CMK (cell line): Measurements from ENCODE around the gene GAB1.
"Not testable (repeated sequence)": the region's sequence is repeated elsewhere in the genome, so short reads cannot be mapped to it uniquely, and the experiment has no call there.

Experiments
- DNase-seq: peaks from one replicate; pipeline ENCODE4 v3.0.0-alpha.2; 2010; ENCODE audit warnings: low read depth

The GAB1 gene

GRCh38 chr4:143338313-143338712, 1.6 kb downstream of the GAB1 start:
- DNase-seq = no peak

GRCh38 chr4:143339497-143339896, 2.8 kb downstream of the GAB1 start:
- DNase-seq = no peak

- no peak for DNase-seq
Measured at GRCh38 chr4:143341186-143341755, 4.6 kb downstream of the GAB1 start.

- no peak for DNase-seq
Measured at GRCh38 chr4:143343276-143343831, 6.7 kb downstream of the GAB1 start.

- no peak for DNase-seq
Measured at GRCh38 chr4:143344041-143344440, 7.4 kb downstream of the GAB1 start.

- DNase-seq = no peak
Measured at GRCh38 chr4:143344774-143345173, 8.1 kb downstream of the GAB1 start.

- DNase-seq = no peak
Measured at GRCh38 chr4:143345356-143345755, 8.7 kb downstream of the GAB1 start.

GRCh38 chr4:143346206-143346605, 9.5 kb downstream of the GAB1 start:
- DNase-seq = no peak

GRCh38 chr4:143347484-143348111, 10.9 kb downstream of the GAB1 start:
- no peak for DNase-seq

- no peak for DNase-seq
Measured at GRCh38 chr4:143348233-143349077, 11.8 kb downstream of the GAB1 start.

GRCh38 chr4:143349858-143350527, 13.3 kb downstream of the GAB1 start:
- DNase-seq = not testable (repeated sequence)

- no peak for DNase-seq
Measured at GRCh38 chr4:143351149-143351691, 14.5 kb downstream of the GAB1 start.

GRCh38 chr4:143351774-143352451, 15.2 kb downstream of the GAB1 start:
- DNase-seq = no peak

- no peak for DNase-seq
Measured at GRCh38 chr4:143352720-143353119, 16.0 kb downstream of the GAB1 start.

- no peak for DNase-seq
Measured at GRCh38 chr4:143353797-143354196, 17.1 kb downstream of the GAB1 start.

- no peak for DNase-seq
Measured at GRCh38 chr4:143354990-143355389, 18.3 kb downstream of the GAB1 start.

GRCh38 chr4:143355540-143356217, 19.0 kb downstream of the GAB1 start:
- no peak for DNase-seq

GRCh38 chr4:143356493-143356892, 19.8 kb downstream of the GAB1 start:
- no peak for DNase-seq

- DNase-seq = no peak
Measured at GRCh38 chr4:143357161-143357845, 20.6 kb downstream of the GAB1 start.

- no peak for DNase-seq
Measured at GRCh38 chr4:143358419-143358818, 21.7 kb downstream of the GAB1 start.
